ENCODE measurements around the gene ZNF219.

- no peak for TF ChIP-seq CTCF (conservative IDR thresholded peaks at IDR 0.05 in 1 of 2, IDR thresholded peaks at IDR 0.05 in 1 of 2; ENCODE audit: extremely low read depth in 1 of 2, insufficient read depth in 1 of 2, low read depth in 1 of 2, low read length in 2 of 2)
- no peak for TF ChIP-seq EZH2 (IDR thresholded peaks at IDR 0.05; ENCODE audit: borderline replicate concordance, low read length)
These were observed 49.8 kb downstream of the ZNF219 start for GRCh38 chr14:21048638-21049037.
